Astrocyte (in vitro differentiated cells and primary cell): ENCODE measurements around the gene PPP2R5C. TPM values are rescaled to one million over a fixed set of nuclear protein-coding genes. Genes with fewer than 3 reads are reported as not detected.

ENCODE experiments used
- DNase-seq: peaks from one replicate; pipeline ENCODE4 v3.0.0-alpha.2; 2010; ENCODE audit warnings: low read depth
- FAIRE-seq: peaks from 2 replicates; lab custom pipeline; 2011; peaks lifted over from hg19 to GRCh38; lab: Jason Lieb, UNC
- H2AFZ ChIP-seq: 2 replicates; pipeline ENCODE4 v1.6.0; 2012; ENCODE audit warnings: low read depth, low read length, inconsistent platforms
- H3K27ac ChIP-seq: 2 replicates; pipeline ENCODE4 v1.5.1; 2011; ENCODE audit warnings: low read depth, low read length, inconsistent platforms
- H3K27me3 ChIP-seq: 2 replicates; pipeline ENCODE4 v1.6.0; 2011; ENCODE audit warnings: low read length, inconsistent platforms; ENCODE audit not compliant: insufficient read depth
- H3K36me3 ChIP-seq: 2 replicates; pipeline ENCODE4 v1.5.1; 2011; ENCODE audit warnings: low read length, inconsistent platforms; ENCODE audit not compliant: insufficient read depth
- H3K4me1 ChIP-seq: 2 replicates; pipeline ENCODE4 v1.5.1; 2011; ENCODE audit warnings: low read length, inconsistent platforms; ENCODE audit not compliant: insufficient read depth
- H3K4me2 ChIP-seq: 2 replicates; pipeline ENCODE4 v1.6.0; 2012; ENCODE audit warnings: low read length, inconsistent platforms
- H3K4me3 ChIP-seq: 2 replicates; pipeline ENCODE4 v1.5.1; 2011; ENCODE audit warnings: low read depth, mild to moderate bottlenecking, low read length, inconsistent platforms; ENCODE audit not compliant: insufficient read depth
- H3K79me2 ChIP-seq: 2 replicates; pipeline ENCODE4 v1.6.0; 2012; ENCODE audit warnings: mild to moderate bottlenecking, low read length, inconsistent platforms; ENCODE audit not compliant: insufficient read depth
- H3K9ac ChIP-seq: 2 replicates; pipeline ENCODE4 v1.6.0; 2012; ENCODE audit warnings: mild to moderate bottlenecking, low read length, inconsistent platforms
- H3K9me3 ChIP-seq: 2 replicates; pipeline ENCODE4 v1.5.1; 2012; ENCODE audit warnings: low read depth, mild to moderate bottlenecking, low read length, inconsistent platforms; ENCODE audit not compliant: insufficient read depth
- H4K20me1 ChIP-seq: 2 replicates; pipeline ENCODE4 v1.6.0; 2012; ENCODE audit warnings: low read length, inconsistent platforms; ENCODE audit not compliant: insufficient read depth
- H3K27ac Mint-ChIP-seq: one replicate; pipeline ENCODE4 v1.8.0; 2021; ENCODE audit warnings: mild to moderate bottlenecking, mixed read lengths; ENCODE audit not compliant: unreplicated experiment
- H3K27me3 Mint-ChIP-seq: one replicate; pipeline ENCODE4 v1.8.0; 2021; ENCODE audit warnings: low read depth, mixed read lengths; ENCODE audit not compliant: unreplicated experiment
- H3K36me3 Mint-ChIP-seq: one replicate; pipeline ENCODE4 v1.8.0; 2021; ENCODE audit warnings: low read depth, mixed read lengths; ENCODE audit not compliant: unreplicated experiment
- H3K4me1 Mint-ChIP-seq: one replicate; pipeline ENCODE4 v1.8.0; 2021; ENCODE audit warnings: low read depth, mixed read lengths; ENCODE audit not compliant: unreplicated experiment
- H3K4me3 Mint-ChIP-seq: one replicate; pipeline ENCODE4 v1.8.0; 2021; ENCODE audit warnings: mild to moderate bottlenecking, moderate library complexity, mixed read lengths; ENCODE audit not compliant: unreplicated experiment
- H3K9me3 Mint-ChIP-seq: one replicate; pipeline ENCODE4 v1.8.0; 2021; ENCODE audit warnings: mild to moderate bottlenecking, mixed read lengths; ENCODE audit not compliant: unreplicated experiment
- EZH2 ChIP-seq: IDR thresholded peaks from 2 replicates; pipeline ENCODE4 v1.6.1; 2012; ENCODE audit warnings: mild to moderate bottlenecking, low read length, inconsistent platforms; ENCODE audit not compliant: insufficient read depth
- total RNA-seq: library from RNA; stranded (reverse); gene quantifications from 2 replicates; pipeline ENCODE4 v1.2.1, GENCODE V29; 2021
- TF ChIP-seq, protein P1 (sequence below): IDR thresholded peaks from 2 replicates; pipeline ENCODE4 v1.5.1; 2011; ENCODE audit warnings: low read depth, mild to moderate bottlenecking, inconsistent platforms, low read length, moderate library complexity; ENCODE audit not compliant: insufficient read depth

PPP2R5C gene
- total RNA-seq, 1 donor from 2014 or later, result 102 TPM

DNA sequence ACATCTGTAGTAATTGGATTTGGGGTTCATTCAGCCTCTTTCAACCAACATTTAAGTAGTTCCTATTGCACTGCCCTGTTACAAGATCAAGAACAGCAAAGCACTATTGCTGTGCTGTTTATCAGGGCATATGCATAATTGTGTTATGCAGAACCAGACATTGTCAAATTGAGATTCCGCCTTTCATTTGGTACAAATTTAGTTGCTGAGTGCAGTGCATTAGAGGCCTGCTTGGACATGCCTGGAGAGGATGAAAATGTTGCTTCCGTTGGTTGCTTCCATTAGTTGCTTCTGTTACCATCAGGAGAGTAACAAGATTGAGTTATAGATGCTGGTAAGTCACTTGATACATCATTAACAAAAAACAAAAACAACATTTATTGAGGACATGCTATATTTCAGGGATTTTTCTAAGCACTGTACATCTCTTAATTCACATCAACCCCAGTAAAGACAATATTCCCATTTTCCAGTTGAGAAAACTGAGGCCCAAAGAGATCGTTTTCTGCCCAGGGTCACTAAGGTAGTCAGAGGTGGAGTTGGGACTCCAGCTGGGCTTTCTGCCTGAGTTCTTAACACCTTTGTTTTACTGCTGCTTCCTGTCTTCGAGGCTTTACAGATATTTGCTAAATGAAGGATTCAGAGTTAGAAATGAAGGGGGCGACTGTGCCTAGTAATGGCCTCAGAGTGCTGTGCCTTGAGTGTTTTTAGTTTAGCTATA lies 79.3 kb downstream of the PPP2R5C start:
- Mint-ChIP-seq H3K27me3 (no peaks in the 10 kb centered on the region), H3K9me3 (no peaks in the 10 kb centered on the region), H3K27ac (no peak overlapping the region), H3K36me3 (peaks cover 6% of the 10 kb centered on the region), H3K4me1 (peaks cover 11% of the 10 kb centered on the region), H3K4me3 (no peak overlapping the region)
- DNase-seq (no peak), FAIRE-seq (no peak)
- Histone ChIP-seq H3K79me2 (peaks cover 89% of the 10 kb centered on the region), H3K9me3 (no peaks in the 10 kb centered on the region), H3K27me3 (no peaks in the 10 kb centered on the region), H3K36me3 (no peaks in the 10 kb centered on the region), H2AFZ (no peak overlapping the region), H3K4me2 (no peak overlapping the region), H3K4me1 (peaks cover 6% of the 10 kb centered on the region), H3K4me3 (no peak overlapping the region), H4K20me1 (peaks cover 85% of the 10 kb centered on the region), H3K27ac (no peak overlapping the region), H3K9ac (no peak overlapping the region)
- TF ChIP-seq, protein P1, sequence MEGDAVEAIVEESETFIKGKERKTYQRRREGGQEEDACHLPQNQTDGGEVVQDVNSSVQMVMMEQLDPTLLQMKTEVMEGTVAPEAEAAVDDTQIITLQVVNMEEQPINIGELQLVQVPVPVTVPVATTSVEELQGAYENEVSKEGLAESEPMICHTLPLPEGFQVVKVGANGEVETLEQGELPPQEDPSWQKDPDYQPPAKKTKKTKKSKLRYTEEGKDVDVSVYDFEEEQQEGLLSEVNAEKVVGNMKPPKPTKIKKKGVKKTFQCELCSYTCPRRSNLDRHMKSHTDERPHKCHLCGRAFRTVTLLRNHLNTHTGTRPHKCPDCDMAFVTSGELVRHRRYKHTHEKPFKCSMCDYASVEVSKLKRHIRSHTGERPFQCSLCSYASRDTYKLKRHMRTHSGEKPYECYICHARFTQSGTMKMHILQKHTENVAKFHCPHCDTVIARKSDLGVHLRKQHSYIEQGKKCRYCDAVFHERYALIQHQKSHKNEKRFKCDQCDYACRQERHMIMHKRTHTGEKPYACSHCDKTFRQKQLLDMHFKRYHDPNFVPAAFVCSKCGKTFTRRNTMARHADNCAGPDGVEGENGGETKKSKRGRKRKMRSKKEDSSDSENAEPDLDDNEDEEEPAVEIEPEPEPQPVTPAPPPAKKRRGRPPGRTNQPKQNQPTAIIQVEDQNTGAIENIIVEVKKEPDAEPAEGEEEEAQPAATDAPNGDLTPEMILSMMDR, result no peak
- no peak for TF ChIP-seq EZH2

DNA sequence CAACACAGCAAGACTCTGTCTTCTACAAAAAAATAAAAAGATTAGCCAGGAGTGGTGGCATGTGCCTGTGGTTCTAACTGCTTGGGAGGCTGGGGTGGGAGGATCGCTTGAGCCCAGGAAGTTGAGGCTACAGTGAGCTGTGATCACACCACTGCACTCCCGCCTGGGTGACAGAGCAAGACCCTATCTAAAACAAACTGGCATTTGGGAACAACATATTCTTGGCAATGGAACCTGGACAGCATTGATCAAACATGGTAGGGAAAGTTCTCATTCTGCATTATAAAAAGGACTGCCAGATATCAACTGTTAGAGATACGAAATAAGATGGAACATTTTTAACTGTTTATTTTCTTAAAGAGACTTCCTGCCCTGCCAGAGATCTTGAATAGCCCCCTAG lies 81.5 kb downstream of the PPP2R5C start:
- no peaks in the 10 kb centered on the region for H3K9me3 ChIP-seq
- peaks cover 91% of the 10 kb centered on the region for H3K79me2 ChIP-seq
- H3K36me3 ChIP-seq, result no peaks in the 10 kb centered on the region
- peaks cover 85% of the 10 kb centered on the region for H4K20me1 ChIP-seq
- TF ChIP-seq, protein P1, result no peak
- TF ChIP-seq EZH2, result no peak
- FAIRE-seq (no peak), DNase-seq (no peak)
- H3K4me3 ChIP-seq, result no peak overlapping the region
- no peak overlapping the region for H3K9ac ChIP-seq
- H3K27ac Mint-ChIP-seq, result no peak overlapping the region
- no peak overlapping the region for H2AFZ ChIP-seq
- no peak overlapping the region for H3K4me2 ChIP-seq
- no peaks in the 10 kb centered on the region for H3K27me3 ChIP-seq
- peaks cover 4% of the 10 kb centered on the region for H3K4me1 Mint-ChIP-seq
- H3K4me1 ChIP-seq, result no peaks in the 10 kb centered on the region
- H3K27me3 Mint-ChIP-seq, result no peaks in the 10 kb centered on the region
- no peaks in the 10 kb centered on the region for H3K9me3 Mint-ChIP-seq
- H3K4me3 Mint-ChIP-seq, result no peak overlapping the region
- H3K36me3 Mint-ChIP-seq, result peaks cover 6% of the 10 kb centered on the region
- H3K27ac ChIP-seq, result no peak overlapping the region

DNA sequence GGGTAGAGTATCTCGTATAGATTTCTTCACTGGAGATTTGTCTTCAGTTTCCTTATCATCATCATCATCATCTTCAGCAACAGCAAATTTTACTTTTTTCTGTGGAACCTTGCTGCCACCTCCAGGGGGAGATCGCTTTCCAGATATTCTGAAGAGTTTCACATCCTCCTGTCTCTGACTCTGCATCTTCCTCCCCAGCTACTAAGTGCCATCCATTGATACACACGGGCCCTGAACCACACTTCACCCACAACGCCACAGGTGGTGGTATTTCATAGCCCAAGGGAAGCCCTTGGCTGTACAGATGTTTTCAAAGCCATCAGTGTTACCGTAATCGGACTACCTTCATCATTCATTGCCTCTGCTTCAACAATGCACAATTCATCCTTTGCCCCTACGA lies 82.2 kb downstream of the PPP2R5C start:
- H3K4me1 ChIP-seq, result no peaks in the 10 kb centered on the region
- peaks cover 6% of the 10 kb centered on the region for H3K36me3 Mint-ChIP-seq

More for the DNA sequence above, 82.2 kb downstream of the PPP2R5C start:
- no peak overlapping the region for H3K27ac Mint-ChIP-seq
- Histone ChIP-seq H3K36me3 (no peaks in the 10 kb centered on the region), H3K4me2 (no peak overlapping the region), H3K9ac (no peak overlapping the region), H3K9me3 (no peaks in the 10 kb centered on the region), H3K79me2 (peaks cover 90% of the 10 kb centered on the region), H3K4me3 (no peak overlapping the region), H4K20me1 (peaks cover 83% of the 10 kb centered on the region), H3K27ac (no peak overlapping the region), H3K27me3 (no peaks in the 10 kb centered on the region), H2AFZ (no peak overlapping the region)
- DNase-seq (no peak), FAIRE-seq (no peak)
- peaks cover 4% of the 10 kb centered on the region for H3K4me1 Mint-ChIP-seq
- H3K4me3 Mint-ChIP-seq, result no peak overlapping the region
- no peaks in the 10 kb centered on the region for H3K9me3 Mint-ChIP-seq
- TF ChIP-seq, protein P1, result peak; percentile 4
- no peak for TF ChIP-seq EZH2
- H3K27me3 Mint-ChIP-seq, result no peaks in the 10 kb centered on the region
